HS-5 (cell line): Measurements from ENCODE around the gene SLC28A3.
"Not testable (repeated sequence)": the region's sequence is repeated elsewhere in the genome, so short reads cannot be mapped to it uniquely, and the experiment has no call there.

Experiments
- DNase-seq: peaks from one replicate; pipeline ENCODE4 v3.0.0-alpha.2; 2012; ENCODE audit warnings: low read depth

The SLC28A3 gene

DNA sequence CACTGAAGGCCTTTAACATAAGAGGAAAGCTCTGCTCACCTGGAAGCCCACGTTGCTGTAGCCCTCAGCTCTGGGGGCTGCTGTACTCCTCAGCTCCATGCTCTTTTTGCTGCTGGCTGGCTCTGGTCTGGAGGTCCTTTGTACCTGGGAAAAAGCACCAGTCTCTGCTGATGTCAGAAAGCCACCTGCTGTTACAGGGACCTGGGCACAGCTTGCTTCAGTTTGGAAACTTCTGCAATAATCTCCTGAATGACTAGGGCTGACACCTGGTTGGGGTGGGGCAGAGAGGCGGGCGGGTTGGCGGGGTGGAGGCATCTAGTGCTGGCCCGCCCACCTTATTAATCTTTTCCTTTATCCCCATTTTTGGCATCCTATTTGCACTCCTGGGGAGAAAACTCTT is at the start of gene SLC28A3:
SLC28A3 (minus strand) TSS at position 224 of the 400 bp plus-strand sequence; CDS start at position 99, 125 bp downstream.
- DNase-seq: no peak

DNA sequence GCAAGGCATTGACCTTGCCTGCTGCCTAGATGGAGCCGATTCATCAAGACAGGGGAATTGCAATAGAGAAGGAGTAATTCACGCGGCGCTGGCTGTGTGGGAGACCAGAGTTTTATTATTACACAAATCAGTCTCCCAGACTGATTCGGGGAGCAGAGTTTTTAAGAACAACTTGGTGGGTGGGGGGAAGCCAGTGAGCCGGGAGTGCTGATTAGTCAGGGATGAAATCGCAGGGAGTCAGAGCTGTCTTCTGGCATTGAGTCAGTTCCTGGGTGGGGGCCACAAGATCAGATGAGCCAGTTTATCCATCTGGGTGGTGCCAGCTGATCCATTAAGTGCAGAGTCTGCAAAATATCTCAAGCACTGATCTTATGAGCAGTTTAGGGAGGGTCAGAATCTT is 49.7 kb upstream of the SLC28A3 start:
- not testable (repeated sequence) for DNase-seq

- no peak for DNase-seq
These were observed 47.3 kb upstream of the SLC28A3 start for GRCh38 chr9:84387821-84388220.

DNA sequence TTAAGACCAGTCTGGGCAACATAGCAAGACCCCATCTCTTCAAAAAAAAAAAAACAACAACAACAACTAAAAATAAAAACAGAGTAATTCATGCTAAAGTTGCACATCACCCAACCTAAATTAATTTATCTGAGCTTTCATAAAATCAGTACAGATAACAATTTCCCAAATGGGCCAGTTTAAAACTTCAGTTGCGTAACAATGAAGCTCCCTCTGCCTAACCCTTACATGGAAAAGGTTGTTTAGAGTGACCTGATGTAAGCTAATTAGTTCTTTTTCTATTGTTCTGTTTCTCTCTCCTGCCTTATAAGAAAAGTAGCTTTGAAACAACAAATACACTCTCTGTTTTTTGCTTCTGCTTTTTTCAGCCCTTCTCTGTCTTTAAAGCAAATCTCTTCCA is 46.2 kb upstream of the SLC28A3 start:
- DNase-seq: no peak

DNA sequence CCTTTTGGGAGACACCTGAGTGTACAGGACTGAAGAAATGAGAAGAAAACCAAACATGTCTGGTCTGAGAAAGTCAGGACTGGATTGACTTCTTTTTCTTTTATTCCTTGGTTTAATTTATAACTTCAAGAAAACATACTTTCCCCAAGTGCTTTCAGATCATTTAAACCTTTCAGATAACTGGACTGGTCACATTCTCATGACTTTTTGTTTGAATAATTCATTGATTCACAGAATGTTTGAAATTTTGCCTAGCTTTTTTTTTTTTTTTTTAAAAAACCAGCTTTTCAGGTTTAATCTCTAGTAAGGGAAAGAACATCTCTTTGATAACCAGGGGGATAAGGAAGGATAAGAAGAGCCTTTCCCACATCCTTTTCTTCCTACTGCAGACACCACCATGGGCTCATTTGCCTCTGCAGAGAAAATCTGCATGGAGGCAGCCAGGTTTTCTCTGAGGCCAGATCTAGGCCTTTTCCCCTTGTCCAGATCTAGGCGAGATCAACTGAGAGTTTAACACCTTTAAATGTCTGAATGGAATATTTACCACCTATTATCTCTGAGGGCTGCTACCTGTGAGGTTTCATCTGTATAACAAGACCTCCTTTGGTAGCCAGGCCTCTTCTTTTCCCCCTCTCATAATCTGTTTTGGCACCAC is 45.0 kb upstream of the SLC28A3 start:
- no peak for DNase-seq

GRCh38 chr9:84384617-84385016 is 44.1 kb upstream of the SLC28A3 start:
- DNase-seq: no peak

DNA sequence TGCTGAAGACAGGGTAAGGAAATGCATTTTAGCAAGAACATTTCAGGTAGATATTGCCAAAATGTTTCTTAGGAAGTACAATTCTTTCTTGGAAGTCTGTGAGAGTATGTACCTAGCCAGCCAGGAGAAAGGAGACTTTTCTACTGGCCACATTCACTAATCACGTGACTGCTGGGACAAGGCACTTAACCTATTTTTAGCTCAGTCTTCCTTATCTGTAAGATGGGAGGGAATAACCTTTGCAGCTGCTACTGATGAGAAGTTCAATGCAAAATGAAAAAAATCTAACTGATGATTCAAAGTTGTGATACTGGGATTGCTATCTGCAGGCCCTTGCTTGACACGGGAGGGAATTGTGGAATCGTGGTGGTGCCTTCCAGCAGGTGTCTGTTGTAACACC is 42.6 kb upstream of the SLC28A3 start:
- no peak for DNase-seq

- no peak for DNase-seq
These were observed 42.2 kb upstream of the SLC28A3 start for GRCh38 chr9:84382720-84383119.

DNA sequence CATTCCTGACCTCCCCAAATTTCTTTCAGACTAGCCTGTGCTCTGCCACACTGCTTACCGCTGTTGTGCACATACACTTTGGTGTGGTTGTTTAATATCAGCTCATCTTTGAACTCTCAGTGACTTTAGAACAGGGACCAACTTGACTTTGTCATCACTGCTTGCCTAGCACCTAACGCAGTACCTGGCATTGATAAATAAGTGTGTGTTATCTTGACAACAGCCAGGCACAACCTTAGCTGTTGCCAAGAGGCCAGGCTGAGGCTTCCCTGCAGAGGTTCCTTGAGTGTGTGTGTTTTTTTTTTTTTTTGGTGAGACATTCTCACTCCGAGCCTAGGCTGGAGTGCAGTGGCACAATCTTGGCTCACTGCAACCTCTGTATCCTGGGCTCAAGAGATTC is 41.0 kb upstream of the SLC28A3 start:
- DNase-seq: no peak

DNA sequence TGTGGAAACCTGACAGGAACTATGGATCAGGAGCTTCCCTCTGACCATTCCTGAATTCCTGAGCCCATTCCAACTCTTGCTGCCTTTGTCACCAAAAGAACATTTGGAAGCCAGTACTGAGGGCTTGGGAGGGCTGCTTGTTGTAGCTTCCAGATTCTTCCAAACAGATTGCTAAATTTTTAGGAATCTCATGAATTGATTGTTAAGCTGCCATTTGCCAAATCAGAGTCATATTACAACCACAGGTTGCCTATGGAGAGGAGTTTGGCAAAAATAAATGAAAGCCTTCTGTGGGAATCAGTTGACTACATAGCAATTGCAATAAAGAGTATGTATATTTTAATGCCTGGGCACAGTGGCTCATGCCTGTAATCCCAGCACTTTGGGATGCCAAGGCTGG is 39.2 kb upstream of the SLC28A3 start:
- no peak for DNase-seq

DNA sequence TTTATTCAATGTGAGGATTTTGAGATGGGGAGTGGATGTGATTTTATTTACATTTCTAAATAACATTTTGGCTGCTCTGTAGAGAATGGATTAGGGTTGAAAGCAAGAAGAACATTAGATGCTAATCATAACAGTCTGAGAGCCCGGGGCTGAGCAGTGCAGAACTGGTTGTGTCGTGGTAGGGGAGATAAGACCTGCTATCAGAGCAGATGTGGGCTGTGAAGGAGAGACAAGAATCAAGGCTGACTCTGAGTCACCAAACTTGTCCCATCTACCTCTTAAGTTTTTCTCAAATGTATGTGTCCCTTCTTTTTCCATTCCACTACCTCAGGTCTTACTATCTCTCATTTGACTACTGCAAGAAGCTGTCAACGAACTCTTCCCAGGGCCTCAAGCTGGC is 35.4 kb upstream of the SLC28A3 start:
- no peak for DNase-seq

GRCh38 chr9:84374516-84374915 is 34.0 kb upstream of the SLC28A3 start:
- DNase-seq: no peak

- no peak for DNase-seq
These were observed 33.5 kb upstream of the SLC28A3 start for GRCh38 chr9:84374013-84374412.

DNA sequence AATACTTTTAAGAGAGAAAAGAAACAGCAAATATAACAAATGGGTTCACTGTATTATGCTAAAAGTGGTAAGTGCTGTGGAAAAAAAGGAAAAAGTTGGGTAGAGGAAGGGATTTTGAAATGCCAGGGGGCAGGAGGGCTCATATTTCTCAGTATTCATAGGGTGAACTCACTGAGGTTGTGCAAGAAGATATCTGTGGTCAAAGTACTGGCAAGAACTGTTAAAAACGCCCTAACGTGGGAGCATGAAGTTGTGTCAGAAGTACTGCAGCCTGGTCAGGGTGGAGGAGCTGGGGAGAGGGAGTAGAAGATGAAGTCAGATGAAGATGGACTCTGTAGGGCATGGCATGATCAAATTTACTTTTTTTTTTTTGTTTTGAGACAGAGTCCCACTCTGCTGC is 31.2 kb upstream of the SLC28A3 start:
- peak; percentile 76 for DNase-seq

DNA sequence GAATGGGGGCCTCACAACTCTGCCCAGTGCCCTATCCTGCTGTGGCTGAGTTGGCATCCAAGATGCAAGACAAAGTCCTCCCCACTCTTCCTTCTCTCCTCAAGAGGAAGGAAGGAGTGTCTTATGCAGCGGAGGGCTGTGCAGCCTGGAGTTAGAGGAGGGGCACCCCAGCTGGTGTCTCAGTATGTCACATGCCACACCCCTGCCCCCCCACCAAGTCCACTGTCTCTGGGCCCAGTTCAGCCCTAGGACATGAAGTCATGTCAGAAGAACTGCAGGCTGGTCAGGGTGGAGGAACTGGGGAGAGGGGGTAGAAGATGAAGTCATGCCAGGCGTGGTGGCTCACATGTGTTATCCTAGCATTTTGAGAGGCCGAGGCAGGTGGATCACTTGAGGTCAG is 28.0 kb upstream of the SLC28A3 start:
- DNase-seq: no peak

- DNase-seq: not testable (repeated sequence)
These were observed 27.2 kb upstream of the SLC28A3 start for GRCh38 chr9:84367726-84368125.

- DNase-seq: no peak
These were observed 26.1 kb upstream of the SLC28A3 start for GRCh38 chr9:84366683-84367082.

DNA sequence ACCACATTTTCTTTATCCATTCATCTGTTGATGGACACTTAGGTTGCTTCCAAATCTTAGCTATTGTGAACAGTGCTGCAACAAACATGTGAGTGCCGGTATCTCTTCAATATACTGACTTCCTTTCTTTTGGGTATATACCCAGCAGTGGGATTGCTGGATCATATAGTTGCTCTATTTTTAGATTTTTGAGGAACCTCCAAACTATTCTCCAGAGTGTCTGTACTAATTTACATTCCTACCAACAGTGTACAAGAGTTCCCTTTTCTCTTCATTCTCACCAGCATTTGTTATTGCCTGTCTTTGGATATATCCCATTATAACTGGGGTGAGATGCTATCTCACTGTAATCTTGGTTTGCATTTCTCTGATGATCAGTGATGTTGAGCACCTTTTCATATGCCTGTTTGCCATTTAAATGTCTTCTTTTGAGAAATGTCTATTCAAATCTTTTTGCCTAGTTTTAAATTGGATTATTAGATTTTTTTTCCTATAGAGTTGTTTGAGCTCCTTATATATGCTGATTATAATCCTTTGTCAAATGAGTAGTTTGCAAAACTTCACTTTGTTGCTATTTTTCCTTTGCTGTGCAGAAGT is 24.4 kb upstream of the SLC28A3 start:
- not testable (repeated sequence) for DNase-seq

DNA sequence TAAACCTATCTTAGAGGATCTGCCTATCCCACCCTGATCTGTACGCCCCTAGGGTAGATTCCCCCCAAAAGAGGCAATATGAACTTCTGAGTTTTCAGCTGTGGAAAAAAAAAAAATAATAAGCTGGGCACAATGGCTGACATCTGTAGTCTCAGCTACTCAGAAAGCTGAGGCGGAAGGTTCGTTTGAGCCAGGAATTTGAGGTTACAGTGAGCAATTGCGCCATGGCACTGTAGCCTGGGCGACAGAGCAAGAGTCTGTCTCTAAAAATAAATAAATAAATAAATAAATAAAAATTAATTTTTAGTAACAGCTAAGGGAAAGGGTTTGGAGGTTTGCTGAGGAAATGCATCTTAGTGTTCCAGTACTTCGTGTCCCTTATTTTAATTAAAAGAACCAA is 21.1 kb upstream of the SLC28A3 start:
- no peak for DNase-seq

- no peak for DNase-seq
These were observed 16.7 kb upstream of the SLC28A3 start for GRCh38 chr9:84357275-84357674.

DNA sequence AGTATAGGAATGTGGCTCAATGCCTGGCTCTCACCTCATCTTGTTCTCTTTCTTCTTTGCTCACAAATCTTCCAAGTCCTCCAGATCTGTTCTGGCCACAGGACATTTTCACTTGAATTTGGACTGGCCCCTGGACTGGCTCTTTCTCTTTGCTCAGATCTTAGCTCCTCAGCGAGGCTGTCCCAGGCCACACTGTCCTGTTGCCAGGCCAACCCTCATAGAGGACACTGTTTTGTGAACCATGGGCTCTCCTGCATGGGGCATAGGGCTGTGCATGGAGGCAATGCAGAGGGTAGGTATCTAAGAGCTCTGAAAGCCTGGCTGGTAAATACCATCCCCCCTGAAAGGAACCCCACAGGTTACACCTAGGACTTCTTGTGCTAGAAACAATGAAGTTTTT is 13.5 kb upstream of the SLC28A3 start:
- no peak for DNase-seq

DNA sequence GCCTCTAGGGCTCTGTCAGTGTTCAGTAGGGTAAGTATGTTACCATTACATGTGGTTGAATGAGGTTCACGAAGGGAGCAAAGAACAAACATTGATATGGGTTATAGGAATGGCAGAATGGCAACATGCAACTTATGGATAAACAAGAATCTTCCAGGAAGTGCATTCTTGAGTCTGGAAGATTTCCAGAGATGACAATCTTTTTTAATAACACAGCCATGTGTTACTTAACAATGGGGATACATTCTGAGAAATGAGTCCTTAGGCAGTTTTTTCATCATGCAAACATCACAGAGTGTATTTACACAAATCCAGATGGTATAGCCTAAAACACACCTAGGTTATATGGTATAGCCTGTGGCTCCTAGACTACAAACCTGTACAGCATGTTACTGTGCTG is 9.1 kb upstream of the SLC28A3 start:
- no peak for DNase-seq

- DNase-seq: no peak
These were observed 2.6 kb upstream of the SLC28A3 start for GRCh38 chr9:84343111-84343521.

- no peak for DNase-seq
These were observed 596 bp downstream of the SLC28A3 start for GRCh38 chr9:84339962-84340361.
